SU-DHL-6 (cell line): Measurements from ENCODE around the gene DGCR6.
"Not testable (repeated sequence)": the region's sequence is repeated elsewhere in the genome, so short reads cannot be mapped to it uniquely, and the experiment has no call there.

Experiments used
- H2AFZ ChIP-seq: fragments of 200-600 bp; sonication (generic); 2 replicates; pipeline ENCODE4 v1.6.1; 2014; ENCODE audit warnings: low read depth, mild to moderate bottlenecking, moderate library complexity, mixed read lengths, antibody characterized with exemption, low read length; ENCODE audit not compliant: severe bottlenecking
- H3F3A ChIP-seq: fragments of 200-600 bp; shearing (Covaris generic); 2 replicates; pipeline ENCODE4 v1.6.0; 2016; ENCODE audit warnings: antibody characterized with exemption, mild to moderate bottlenecking; ENCODE audit not compliant: insufficient read depth
- H3K27ac ChIP-seq: fragments of 200-600 bp; sonication (generic); 2 replicates; pipeline ENCODE4 v1.5.1; 2016; ENCODE audit warnings: low read depth, mild to moderate bottlenecking, low read length, moderate library complexity, mixed read lengths
- H3K27me3 ChIP-seq: fragments of 200-600 bp; sonication (generic), shearing (Covaris generic); 2 replicates; pipeline ENCODE4 v1.6.0; 2014; ENCODE audit warnings: mild to moderate bottlenecking, low read length
- H3K36me3 ChIP-seq: fragments of 200-600 bp; sonication (generic); 2 replicates; pipeline ENCODE4 v1.6.1; 2014; ENCODE audit warnings: mild to moderate bottlenecking, low read length, mixed read lengths
- H3K4me2 ChIP-seq: fragments of 300-600, 200-600 bp; shearing (Covaris generic), sonication (generic); 2 replicates; pipeline ENCODE4 v1.6.0; 2014; ENCODE audit warnings: low read length, low read depth, mild to moderate bottlenecking; ENCODE audit not compliant: poor library complexity, severe bottlenecking
- H3K4me3 ChIP-seq: fragments of 200-600 bp; sonication (generic); 2 replicates; pipeline ENCODE4 v1.5.1; 2014; ENCODE audit warnings: antibody characterized with exemption, low read length, mild to moderate bottlenecking, mixed read lengths; ENCODE audit not compliant: insufficient read depth, poor library complexity, severe bottlenecking
- H3K79me2 ChIP-seq: fragments of 200-600 bp; sonication (generic); 2 replicates; pipeline ENCODE4 v1.6.1; 2014; ENCODE audit warnings: mild to moderate bottlenecking, low read length, moderate library complexity; ENCODE audit not compliant: insufficient read depth
- H3K9ac ChIP-seq: fragments of 200-600 bp; sonication (generic); 2 replicates; pipeline ENCODE4 v1.7.0; 2014; ENCODE audit warnings: mild to moderate bottlenecking, low read length
- H3K9me2 ChIP-seq: fragments of 200-600 bp; sonication (generic); replicated peaks from 2 replicates; pipeline ENCODE4 v1.6.1; 2014; ENCODE audit warnings: low read length; ENCODE audit not compliant: insufficient read depth
- H3K9me3 ChIP-seq: fragments of 200-600 bp; sonication (generic); 2 replicates; pipeline ENCODE4 v1.6.1; 2014; ENCODE audit warnings: low read length, mixed read lengths; ENCODE audit not compliant: insufficient read depth
- H4K20me1 ChIP-seq: fragments of 200-600 bp; sonication (generic); 2 replicates; pipeline ENCODE4 v1.6.1; 2014; ENCODE audit warnings: low read depth, mild to moderate bottlenecking, antibody characterized with exemption, low read length, moderate library complexity, mixed read lengths
- EZH2phosphoT487 ChIP-seq: fragments of 200-600 bp; sonication (generic), shearing (Covaris generic); conservative IDR thresholded peaks from 2 replicates; pipeline ENCODE4 v1.6.1; 2018; ENCODE audit warnings: mild to moderate bottlenecking, antibody characterized with exemption, low read length, moderate library complexity, mixed read lengths
- TF ChIP-seq, protein P1 (sequence below): fragments of 200-600 bp; sonication (generic); IDR thresholded peaks from one replicate; pipeline ENCODE4 v1.5.1; 2017; ENCODE audit warnings: antibody characterized with exemption, mild to moderate bottlenecking, low read length, moderate library complexity; ENCODE audit not compliant: insufficient read depth, poor library complexity, severe bottlenecking

The DGCR6 gene

GRCh38 chr22:18935889-18936529 lies 29.9 kb downstream of the DGCR6 start, which contains the start of gene PRODH:
PRODH (minus strand) TSS chr22:18936293; CDS start chr22:18936287, 6 bp downstream.
- H3K9ac ChIP-seq: no peak within 1 kb of the TSS
- H3F3A ChIP-seq: no peaks in the 10 kb centered on the region

GRCh38 chr22:18938691-18939090 lies 32.6 kb downstream of the DGCR6 start:
- H3K27me3 ChIP-seq, H3K4me2 ChIP-seq, H3K9me3 ChIP-seq, H3K79me2 ChIP-seq, H3K9me2 ChIP-seq, H4K20me1 ChIP-seq, H2AFZ ChIP-seq, H3K4me3 ChIP-seq, H3K36me3 ChIP-seq, H3K27ac ChIP-seq, H3F3A ChIP-seq, H3K9ac ChIP-seq: not testable (repeated sequence)

More at GRCh38 chr22:18935889-18936529, 29.9 kb downstream of the DGCR6 start, which contains the start of gene PRODH:
- H3K4me3 ChIP-seq: no peak within 1 kb of the TSS
- H3K4me2 ChIP-seq: no peak within 1 kb of the TSS
- no peaks in the 10 kb centered on the region for H4K20me1 ChIP-seq
- no peaks in the 10 kb centered on the region for H3K36me3 ChIP-seq
- no peaks in the 10 kb centered on the region for H3K79me2 ChIP-seq
- no peaks in the 10 kb centered on the region for H3K9me3 ChIP-seq
- TF ChIP-seq, protein P1, sequence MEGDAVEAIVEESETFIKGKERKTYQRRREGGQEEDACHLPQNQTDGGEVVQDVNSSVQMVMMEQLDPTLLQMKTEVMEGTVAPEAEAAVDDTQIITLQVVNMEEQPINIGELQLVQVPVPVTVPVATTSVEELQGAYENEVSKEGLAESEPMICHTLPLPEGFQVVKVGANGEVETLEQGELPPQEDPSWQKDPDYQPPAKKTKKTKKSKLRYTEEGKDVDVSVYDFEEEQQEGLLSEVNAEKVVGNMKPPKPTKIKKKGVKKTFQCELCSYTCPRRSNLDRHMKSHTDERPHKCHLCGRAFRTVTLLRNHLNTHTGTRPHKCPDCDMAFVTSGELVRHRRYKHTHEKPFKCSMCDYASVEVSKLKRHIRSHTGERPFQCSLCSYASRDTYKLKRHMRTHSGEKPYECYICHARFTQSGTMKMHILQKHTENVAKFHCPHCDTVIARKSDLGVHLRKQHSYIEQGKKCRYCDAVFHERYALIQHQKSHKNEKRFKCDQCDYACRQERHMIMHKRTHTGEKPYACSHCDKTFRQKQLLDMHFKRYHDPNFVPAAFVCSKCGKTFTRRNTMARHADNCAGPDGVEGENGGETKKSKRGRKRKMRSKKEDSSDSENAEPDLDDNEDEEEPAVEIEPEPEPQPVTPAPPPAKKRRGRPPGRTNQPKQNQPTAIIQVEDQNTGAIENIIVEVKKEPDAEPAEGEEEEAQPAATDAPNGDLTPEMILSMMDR: no peak
- no peak for TF ChIP-seq EZH2phosphoT487
- H3K27me3 ChIP-seq: no peaks in the 10 kb centered on the region
- no peak within 1 kb of the TSS for H3K27ac ChIP-seq
- H2AFZ ChIP-seq: no peak within 1 kb of the TSS
- H3K9me2 ChIP-seq: no peaks in the 10 kb centered on the region

GRCh38 chr22:18947105-18947504 lies 41.0 kb downstream of the DGCR6 start:
- not testable (repeated sequence) for H3K9me3 ChIP-seq, H3K9me2 ChIP-seq, H3K27ac ChIP-seq, H3K36me3 ChIP-seq, H3K4me2 ChIP-seq, H3K9ac ChIP-seq, H3K4me3 ChIP-seq, H3K79me2 ChIP-seq, H4K20me1 ChIP-seq, H3F3A ChIP-seq, H2AFZ ChIP-seq, H3K27me3 ChIP-seq

DNA sequence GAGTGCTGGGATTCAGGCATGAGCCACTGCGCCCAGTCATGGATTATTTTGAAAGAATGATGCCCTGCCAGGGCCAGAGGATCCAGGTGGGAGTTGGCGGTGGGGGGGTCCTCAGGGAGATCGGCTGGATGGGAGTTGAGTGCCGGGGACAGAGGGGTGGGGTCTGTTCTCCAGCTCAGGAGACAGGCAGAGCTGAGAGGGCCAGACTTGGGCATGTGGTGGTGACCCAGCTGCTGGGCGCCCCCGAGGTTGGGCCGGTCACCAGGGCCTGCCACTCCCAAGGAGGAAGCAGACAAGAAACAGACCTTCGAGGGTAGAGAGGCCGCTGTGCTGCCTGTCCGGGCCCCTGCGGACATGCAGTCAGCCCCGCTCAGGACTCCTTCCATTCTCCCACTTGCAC lies 41.8 kb downstream of the DGCR6 start:
- H3K36me3 ChIP-seq: no peaks in the 10 kb centered on the region
- no peaks in the 10 kb centered on the region for H3K79me2 ChIP-seq
- no peaks in the 10 kb centered on the region for H3K9me2 ChIP-seq
- no peaks in the 10 kb centered on the region for H3F3A ChIP-seq
- no peak overlapping the region for H3K27ac ChIP-seq
- H3K27me3 ChIP-seq: no peaks in the 10 kb centered on the region
- H4K20me1 ChIP-seq: no peaks in the 10 kb centered on the region
- TF ChIP-seq EZH2phosphoT487: no peak
- TF ChIP-seq, protein P1: no peak
- no peak overlapping the region for H2AFZ ChIP-seq
- H3K4me2 ChIP-seq: no peak overlapping the region
- no peaks in the 10 kb centered on the region for H3K9me3 ChIP-seq
- no peak overlapping the region for H3K9ac ChIP-seq
- no peak overlapping the region for H3K4me3 ChIP-seq
